Bronchial epithelial cell (primary cell): Measurements from ENCODE around the gene C5. TPM values are rescaled to one million over a fixed set of nuclear protein-coding genes. Genes with fewer than 3 reads are reported as not detected.
A peak's percentile ranks its signal among the peaks of the same experiment; 100 is the strongest.

Experiments used
- DNase-seq: peaks from one replicate; pipeline ENCODE4 v3.0.0-alpha.2; 2010; ENCODE audit warnings: low read depth
- FAIRE-seq: peaks from 2 replicates; lab custom pipeline; 2011; peaks lifted over from hg19 to GRCh38; lab: Jason Lieb, UNC
- H3K27me3 ChIP-seq: 2 replicates; pipeline ENCODE4 v1.5.1; 2011; ENCODE audit warnings: low read length; ENCODE audit not compliant: control insufficient read depth, insufficient read depth
- H3K36me3 ChIP-seq: 2 replicates; pipeline ENCODE4 v1.5.1; 2011; ENCODE audit warnings: low read length; ENCODE audit not compliant: control insufficient read depth, insufficient read depth
- H3K4me3 ChIP-seq: 2 replicates; pipeline ENCODE4 v1.5.1; 2011; ENCODE audit warnings: mild to moderate bottlenecking, low read depth, low read length, control low read depth
- total RNA-seq: library from RNA; depleted of rRNA; stranded (reverse); fragments of >200 nt; gene quantifications from 2 replicates; pipeline ENCODE4 v1.2.1, GENCODE V29; 2014
- TF ChIP-seq, protein P1 (sequence below): IDR thresholded peaks from 2 replicates; pipeline ENCODE4 v1.5.1; 2011; ENCODE audit warnings: mild to moderate bottlenecking, moderate library complexity, low read length, control low read depth, inconsistent platforms; ENCODE audit not compliant: insufficient read depth, severe bottlenecking

Gene C5
- total RNA-seq, 1 donor from 2014 or later: 1.3 TPM

DNA sequence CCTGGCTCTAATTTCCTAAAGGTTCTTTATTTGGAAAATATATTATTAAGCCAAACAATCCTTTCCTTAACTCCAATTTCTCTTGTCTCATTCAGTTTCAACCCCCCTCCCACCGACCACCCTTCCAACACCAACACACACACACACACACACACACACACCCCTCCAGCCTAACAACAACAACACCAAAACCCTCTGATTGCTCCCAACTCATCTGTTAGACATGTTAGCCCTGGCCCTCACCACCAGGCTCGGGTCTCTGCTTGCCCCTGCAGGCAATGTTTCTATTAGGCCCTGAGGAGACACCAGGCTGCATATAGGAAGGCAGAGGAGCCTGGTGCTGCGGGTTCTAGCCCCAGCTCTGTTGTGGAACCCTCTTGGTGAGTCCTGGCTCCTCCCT lies 105.1 kb downstream of the C5 start:
- no peaks in the 10 kb centered on the region for H3K27me3 ChIP-seq
- H3K36me3 ChIP-seq: no peaks in the 10 kb centered on the region
- DNase-seq (no peak), FAIRE-seq (no peak)
- TF ChIP-seq, protein P1, sequence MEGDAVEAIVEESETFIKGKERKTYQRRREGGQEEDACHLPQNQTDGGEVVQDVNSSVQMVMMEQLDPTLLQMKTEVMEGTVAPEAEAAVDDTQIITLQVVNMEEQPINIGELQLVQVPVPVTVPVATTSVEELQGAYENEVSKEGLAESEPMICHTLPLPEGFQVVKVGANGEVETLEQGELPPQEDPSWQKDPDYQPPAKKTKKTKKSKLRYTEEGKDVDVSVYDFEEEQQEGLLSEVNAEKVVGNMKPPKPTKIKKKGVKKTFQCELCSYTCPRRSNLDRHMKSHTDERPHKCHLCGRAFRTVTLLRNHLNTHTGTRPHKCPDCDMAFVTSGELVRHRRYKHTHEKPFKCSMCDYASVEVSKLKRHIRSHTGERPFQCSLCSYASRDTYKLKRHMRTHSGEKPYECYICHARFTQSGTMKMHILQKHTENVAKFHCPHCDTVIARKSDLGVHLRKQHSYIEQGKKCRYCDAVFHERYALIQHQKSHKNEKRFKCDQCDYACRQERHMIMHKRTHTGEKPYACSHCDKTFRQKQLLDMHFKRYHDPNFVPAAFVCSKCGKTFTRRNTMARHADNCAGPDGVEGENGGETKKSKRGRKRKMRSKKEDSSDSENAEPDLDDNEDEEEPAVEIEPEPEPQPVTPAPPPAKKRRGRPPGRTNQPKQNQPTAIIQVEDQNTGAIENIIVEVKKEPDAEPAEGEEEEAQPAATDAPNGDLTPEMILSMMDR: no peak
- H3K4me3 ChIP-seq: no peak overlapping the region

DNA sequence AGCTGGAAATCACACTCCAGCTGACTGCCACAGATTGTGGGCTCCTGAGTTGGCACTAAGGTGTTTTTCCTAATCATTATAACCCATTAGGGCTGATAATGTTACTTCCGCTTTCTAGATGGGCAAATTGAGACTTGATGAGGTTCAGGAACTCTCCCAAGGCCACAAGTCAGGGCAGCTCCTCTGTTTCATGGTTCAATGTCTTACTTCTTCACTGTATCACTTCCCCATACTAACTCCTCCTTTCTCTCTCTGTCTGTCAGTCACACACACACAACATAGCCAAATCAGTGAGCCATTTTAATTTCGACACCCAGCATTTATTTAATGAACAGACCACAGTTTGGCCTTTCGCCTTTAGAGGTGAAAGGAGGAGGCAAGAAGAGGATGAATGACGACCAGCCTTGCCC lies 105.6 kb downstream of the C5 start:
- no peaks in the 10 kb centered on the region for H3K36me3 ChIP-seq
- FAIRE-seq (peak; percentile 68), DNase-seq (peak; percentile 98)
- no peaks in the 10 kb centered on the region for H3K27me3 ChIP-seq
- no peak overlapping the region for H3K4me3 ChIP-seq
- TF ChIP-seq, protein P1: no peak

DNA sequence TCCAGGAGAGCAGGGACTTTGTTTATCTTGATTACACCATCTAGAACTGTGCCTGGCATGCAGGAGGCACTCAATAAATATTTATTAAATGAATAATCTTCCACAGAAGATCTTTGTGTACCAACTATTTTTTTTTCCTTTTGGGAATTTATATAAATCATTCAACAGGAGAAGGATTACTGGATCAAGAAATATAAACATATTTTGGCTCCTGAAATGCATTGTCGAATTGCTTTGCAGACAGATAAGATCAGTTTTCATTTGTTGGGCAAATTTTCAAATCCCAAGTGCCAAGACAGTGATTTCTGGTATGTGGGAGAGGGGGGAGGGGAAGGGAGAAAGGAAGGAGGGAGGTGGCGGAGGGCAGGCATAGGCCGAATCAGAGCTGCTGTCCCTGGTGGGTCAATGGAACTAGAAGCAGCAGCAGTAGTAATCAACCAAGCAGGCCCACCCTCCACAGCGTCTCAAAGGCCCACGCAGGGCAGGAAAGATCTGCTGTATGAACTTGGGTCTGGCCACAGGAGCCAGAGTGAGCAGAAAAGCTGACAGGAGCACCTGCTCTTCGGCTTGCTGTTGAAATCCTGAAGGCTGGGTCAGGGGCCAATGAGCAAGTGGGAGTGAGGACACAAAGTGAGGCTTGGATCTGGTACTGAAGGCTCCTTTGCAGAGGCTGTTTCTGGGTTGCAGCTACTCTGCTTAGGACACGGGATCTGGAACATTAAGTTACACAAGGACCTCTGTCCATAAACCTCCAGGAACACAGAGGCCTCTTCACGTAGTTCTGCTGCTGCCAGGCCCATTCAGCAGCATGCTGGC lies 107.7 kb downstream of the C5 start:
- TF ChIP-seq, protein P1: no peak
- Histone ChIP-seq H3K4me3 (no peak overlapping the region), H3K36me3 (no peaks in the 10 kb centered on the region), H3K27me3 (no peaks in the 10 kb centered on the region)
- no peak for FAIRE-seq
- DNase-seq: no peak

DNA sequence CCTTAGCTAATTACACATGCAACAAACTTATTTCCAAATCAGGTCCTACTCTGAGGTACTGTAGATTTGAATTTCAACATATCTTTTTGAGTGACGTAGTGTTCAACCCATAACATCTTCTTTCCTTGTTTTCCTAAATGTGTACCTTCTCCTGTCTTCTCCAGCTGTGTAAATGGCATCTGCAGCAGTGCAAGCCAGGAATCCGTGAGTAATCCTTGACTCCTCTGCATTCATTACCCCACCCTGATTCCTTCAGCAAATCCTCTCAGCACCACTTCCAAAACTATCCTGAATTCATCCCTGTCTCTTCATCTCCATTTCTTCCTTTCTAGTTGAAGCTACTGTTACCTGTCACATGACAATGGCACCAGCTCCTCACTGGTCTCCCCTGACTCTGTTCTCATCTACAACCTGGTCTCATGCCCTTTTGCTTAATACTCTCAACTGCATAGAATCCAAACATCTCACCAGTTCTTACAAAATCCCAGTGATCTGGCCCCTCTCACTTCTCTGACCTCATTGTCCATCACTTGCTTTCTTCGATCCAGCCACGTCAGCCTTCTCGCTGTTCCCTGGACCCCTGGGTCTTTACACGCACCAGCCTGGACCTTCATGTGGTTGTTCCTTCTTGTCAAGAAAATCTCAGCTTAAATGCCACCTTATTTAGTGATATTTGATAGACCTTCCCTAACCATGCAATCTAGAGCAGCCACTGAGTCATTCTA lies 108.9 kb downstream of the C5 start:
- DNase-seq: peak; percentile 89
- Histone ChIP-seq H3K4me3 (no peak overlapping the region), H3K36me3 (no peaks in the 10 kb centered on the region), H3K27me3 (no peaks in the 10 kb centered on the region)
- TF ChIP-seq, protein P1: no peak
- FAIRE-seq: no peak

DNA sequence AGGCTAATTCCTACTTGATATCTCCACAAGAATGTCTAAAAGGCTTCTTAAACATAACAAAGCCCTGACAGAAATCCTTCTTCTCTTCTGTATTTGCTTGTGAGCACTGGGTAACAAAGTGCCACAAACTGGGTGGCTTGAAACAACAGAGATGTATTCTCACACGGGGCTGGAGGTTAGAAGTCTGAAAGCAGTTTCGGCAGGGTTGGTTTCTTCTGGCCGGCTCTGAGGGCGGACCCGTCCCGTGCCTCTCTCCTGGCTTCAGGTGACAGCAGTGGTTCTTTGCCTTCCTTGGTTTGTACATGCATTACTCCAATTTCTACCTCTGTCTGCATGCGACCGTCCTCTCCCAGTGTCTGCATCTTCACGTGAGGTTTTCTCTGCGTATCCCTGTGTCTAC lies 109.5 kb downstream of the C5 start:
- no peak for DNase-seq
- Histone ChIP-seq H3K4me3 (no peak overlapping the region), H3K27me3 (no peaks in the 10 kb centered on the region), H3K36me3 (no peaks in the 10 kb centered on the region)
- no peak for FAIRE-seq
- TF ChIP-seq, protein P1: no peak
